HL-60/S4 (cell line): Measurements from ENCODE around the gene C14orf180.

Experiments
- in situ Hi-C: fragments of 300-500 bp; cut with MboI; formaldehyde crosslinking; loops from 2 replicates; pipeline ENCODE4 v1.14.3; 2022; ENCODE audit warnings: low sequenced_read_pairs

Gene C14orf180

DNA sequence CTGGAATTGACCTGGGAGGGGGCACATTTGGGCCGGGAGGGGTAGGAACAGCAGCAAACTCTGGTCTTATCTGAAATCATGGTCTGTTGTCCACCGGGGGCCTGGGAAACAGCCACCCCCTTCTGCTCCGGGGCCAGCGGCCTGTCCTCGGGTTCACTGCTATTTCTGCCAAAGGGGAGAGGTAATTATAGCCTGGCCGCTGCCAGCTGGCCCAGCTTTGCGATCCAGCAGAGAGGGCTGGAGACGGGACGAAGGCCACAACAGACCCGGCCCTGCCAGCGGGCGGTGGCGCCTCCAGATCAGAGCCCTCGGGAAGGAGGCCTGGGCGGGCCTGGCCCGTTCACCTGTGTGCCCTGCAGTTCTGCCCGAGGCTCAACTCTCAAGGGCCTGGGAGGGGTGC is at the start of gene C14orf180:
Gene C14orf180 (plus strand): TSS at position 258 of the 400 bp plus-strand sequence. CDS start 6,667 bp downstream, outside the sequence.
- in situ Hi-C loops: no loop called here

DNA sequence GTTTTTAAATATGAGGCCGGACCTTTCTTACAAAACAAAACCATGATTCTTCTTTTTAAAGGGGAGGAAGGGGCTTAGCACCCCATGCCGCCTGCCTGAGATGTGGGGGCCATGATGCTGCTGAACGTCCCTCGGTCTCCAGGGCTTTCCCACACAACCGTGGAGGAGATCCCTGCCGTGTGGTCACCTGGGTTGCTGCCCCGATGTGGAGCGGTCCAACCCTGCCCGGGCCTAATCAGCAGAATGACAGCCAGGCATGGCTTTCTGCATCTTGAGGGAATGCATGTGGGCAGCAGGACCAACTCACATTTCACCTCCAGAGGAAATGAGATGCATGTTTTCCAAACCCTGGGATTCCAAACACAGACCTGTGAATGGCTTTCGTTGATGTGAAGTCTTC is 48.9 kb upstream of the C14orf180 start:
- in situ Hi-C loops: no loop called here

DNA sequence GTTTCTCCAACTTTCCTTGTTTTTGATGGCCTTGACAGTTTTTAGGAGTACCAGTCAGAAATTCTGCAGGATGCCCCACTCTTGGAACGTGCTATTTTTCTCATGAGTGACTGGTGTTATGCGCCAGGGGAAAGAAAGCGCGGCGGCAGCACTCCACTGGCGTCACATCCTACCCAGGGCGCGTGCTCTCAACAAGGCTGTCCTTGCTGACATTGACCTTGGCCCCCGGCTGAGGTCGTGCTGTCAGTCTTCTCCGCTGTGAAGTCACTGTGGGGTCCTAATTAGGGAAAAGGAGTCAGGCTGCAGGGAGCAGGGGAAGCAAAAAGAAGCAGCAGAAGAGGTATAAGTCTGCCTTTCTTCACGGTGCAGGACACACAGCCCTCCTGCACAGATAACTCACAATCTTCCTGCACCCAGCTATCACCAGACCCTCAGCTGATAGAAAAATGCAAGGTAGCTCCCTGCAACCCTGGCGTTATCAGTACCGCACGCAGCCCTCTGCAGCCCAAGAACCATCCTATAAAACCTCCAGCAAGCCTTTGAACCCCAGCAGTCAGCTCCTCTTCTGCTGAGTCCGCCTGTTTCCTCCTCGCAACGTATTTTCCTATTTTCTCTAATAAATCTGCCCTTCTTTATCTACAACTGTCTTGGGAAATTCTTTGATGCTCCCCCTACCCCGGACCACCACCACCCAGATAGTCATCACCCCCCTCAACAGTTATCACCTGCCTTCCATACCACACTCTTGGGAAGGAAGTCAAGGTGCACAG is 48.0 kb upstream of the C14orf180 start:
- in situ Hi-C loops: no loop called here

DNA sequence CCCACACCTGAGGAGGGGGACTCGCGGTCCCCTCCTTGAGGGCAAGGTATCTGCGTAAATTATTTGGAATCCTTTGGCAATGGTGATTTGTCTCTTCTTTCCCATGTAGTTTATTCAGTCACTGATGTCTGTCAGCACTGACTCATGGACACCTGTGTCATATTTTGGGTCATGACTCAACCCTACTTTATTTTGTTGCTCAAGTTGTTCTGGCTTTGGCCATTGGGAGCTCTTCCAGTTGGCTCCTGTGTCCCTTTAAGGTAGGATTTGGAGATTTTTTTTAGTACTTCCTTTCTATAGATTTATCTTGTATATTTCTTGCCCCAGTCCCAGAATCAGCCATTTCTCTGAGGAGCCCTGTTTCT is 47.4 kb upstream of the C14orf180 start:
- in situ Hi-C loops: no loop called here

DNA sequence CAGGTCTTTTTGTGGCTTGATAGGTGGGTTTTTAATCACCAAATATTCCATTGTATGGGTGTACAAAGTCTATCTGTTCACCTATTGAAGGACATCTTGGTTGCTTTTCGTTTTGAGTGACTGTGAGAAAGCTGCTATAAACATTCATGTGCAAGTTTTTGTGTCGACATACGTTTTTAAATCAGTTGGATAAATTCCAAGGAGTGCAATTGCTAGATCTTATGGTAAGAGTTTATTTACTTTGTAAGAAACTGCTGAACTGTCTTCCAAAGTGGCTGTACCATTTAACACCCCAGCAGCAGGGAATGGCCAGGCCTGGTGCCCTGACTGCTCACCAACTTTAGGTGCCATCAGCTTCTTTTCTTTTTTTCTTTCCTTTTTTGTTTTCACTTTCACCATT is 45.5 kb upstream of the C14orf180 start:
- in situ Hi-C loops: no loop called here

DNA sequence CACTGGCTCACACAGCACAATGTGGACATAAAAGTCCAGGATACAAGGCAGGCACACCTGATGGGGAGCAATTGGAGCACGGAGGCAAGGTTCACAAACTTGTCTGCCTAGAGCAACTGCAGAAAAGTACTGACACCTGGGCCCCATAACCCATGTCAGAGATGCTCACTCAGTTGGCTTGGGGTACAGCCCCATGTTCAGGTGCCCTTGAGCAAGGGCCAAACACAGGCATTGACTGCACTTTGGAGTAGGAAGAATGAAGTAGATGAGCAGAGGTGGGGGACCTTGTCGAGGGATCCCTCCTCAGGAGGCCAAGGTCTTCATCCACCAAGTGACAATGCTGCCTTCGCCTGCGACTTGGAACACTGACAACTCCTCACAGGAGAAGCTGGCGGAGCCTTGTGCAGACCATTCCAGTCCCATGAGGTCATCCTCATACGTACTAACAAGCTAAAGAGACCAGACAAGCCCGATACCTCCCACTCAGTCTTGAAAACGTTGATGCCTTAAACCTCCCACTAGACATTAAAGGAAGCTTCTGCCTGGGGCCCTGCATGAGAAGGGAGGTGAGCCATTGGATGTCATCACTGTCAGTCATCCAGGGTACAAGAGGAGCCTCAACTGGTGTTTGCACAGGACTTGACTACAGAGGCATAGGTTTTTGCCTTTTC is 42.5 kb upstream of the C14orf180 start:
- in situ Hi-C loops: no loop called here

DNA sequence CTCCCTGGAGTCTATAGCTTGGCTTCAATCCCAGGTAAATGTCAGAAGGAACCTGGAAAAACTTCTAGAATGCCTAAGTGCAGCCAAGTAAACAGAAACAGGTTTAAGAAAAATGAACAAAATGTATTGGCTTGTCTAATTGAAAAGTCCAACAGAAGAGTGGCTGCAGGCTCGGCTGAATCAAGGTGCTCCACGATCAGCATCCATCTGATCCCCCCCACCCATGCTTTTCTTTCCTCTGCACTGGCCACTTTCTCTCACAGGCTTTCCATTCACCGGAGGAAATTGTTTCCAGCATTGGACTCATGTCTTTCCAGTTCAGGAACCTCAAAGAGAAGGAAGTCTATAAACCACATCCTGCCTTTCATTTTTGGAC is 42.0 kb upstream of the C14orf180 start:
- in situ Hi-C loops: no loop called here

DNA sequence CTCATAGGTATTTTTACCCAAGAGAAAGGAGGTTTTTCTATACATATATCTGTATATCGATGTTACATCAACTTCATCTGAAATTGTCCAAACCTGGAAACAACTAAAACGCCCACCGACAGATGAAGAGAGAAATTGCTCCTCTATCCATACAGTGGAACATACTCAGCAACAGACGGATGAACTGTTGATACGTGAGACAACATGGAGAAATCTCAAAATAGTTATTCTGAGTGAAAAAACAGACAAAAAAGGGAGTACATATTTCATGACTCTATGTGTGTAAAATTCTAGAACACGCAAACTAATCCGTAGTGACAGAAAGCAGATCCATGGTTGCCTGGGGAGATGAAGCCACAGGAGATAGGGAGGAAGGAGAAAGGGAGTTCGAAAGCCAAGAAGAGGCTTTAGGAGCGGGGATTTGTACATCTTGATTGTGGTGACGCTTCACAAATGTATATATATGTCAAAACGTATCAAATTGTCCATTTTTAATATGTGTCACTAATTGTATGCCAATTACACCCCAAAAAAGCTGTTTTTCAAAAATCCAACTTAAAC is 37.6 kb upstream of the C14orf180 start:
- in situ Hi-C loops: no loop called here

DNA sequence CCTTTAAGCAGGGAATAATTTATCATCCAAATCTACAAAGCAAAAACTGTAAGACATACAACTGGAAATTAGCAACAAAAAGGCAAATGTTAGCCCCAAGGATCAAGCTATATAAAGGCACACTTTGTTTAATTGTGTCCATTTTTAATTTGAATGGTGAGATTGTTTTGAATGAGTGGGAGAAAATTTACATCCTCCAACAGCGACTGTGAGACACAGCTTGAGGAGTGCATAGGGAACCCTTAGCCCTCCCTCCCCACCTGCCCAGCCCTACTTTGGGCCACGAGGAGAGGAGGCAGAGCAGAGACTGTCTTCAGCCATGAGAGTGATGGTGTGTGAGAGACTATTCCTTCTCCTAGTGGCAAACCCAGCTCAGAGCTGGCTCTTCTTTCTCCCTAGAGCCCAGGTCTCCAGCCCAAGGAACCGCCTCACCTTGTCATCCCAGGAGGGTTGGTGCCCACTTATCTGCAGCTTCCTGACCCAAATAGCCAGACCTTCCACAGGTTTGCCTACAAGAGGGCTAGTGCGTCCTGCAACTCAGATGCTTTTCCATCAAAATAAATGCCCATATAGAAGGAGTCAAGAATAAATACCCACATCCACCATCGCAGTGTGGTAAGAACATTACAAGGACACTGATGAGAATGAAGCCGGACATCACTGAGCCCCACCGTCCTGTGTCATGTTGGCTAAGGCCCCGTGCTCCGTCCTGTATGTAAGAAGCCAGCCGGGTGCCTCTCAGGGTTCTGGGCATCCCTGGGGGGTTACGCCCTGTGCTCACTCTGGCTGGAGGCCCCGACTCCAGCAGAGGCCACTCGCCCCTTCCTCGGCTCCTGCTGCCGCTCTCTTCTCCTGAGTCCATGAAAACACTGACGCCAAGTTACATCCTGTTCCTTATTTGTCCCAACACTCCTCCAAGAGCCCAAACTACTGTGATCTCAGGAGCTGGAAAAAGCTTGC is 36.4 kb upstream of the C14orf180 start:
- in situ Hi-C loops: no loop called here

DNA sequence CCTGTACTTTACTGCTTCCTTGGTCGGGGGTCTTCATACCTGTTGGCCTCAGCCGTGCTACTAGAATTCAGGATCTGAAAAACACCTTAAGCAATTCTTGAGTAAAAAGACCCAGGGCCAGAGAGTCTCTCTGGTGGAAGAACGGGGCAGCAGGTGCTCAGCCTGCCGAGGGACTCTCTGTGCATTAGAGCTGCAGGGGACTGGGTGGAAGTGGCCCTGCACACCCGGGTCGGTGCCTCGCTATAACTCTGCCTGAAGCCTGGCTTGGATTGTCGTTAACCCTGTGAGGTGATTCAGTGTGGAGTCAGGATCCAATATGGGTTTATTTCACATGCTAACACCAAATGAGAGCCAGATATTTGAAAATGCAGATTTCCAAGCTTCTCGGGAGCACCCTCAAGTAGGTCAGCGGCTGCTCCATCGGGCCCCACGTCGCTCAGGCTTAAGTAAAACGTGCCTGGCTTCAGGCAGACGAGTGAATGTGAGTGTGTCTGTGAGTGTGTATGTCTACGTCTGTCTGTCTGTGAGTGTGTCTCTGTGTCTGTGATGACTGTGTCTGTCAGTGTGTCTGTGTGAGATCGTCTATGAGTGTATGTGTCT is 35.1 kb upstream of the C14orf180 start:
- in situ Hi-C loops: no loop called here

DNA sequence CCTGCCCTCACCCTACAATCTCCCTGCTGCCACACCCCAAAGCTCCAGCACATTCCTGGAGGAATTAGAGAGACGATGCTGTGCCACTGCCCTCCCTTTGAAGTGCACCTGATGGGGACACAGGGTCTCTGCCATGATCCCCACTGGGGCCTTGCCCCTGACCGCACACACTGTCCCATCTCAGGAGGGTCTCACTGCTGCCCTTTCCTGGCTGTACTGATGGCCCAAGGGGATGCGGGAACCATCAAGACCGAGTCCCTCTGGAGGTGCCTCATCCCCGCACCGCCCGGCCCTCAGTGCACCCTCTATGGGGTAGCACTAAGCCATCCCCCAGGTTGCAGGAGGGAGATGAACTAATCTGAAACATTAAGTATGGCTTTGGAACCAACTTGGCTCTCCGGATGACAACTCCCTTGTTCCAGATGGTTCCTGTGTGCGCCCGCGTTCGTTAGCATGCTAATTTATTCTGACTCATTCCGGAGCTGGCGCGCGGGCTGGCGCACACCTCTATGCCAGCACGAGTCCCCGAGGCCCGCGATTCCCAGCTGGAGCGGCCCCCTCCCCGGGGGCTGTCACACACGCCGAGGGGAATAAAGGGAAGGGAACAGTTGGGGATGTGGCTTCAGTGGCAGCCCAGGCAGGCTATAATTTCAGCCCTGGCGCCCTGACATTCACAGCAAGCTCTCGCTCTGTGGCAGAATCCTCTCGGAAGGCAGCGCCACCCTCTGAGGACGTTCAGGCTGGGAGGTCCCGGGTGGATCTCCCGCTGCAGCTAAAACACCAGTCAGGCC is 34.2 kb upstream of the C14orf180 start:
- in situ Hi-C loops: no loop called here

DNA sequence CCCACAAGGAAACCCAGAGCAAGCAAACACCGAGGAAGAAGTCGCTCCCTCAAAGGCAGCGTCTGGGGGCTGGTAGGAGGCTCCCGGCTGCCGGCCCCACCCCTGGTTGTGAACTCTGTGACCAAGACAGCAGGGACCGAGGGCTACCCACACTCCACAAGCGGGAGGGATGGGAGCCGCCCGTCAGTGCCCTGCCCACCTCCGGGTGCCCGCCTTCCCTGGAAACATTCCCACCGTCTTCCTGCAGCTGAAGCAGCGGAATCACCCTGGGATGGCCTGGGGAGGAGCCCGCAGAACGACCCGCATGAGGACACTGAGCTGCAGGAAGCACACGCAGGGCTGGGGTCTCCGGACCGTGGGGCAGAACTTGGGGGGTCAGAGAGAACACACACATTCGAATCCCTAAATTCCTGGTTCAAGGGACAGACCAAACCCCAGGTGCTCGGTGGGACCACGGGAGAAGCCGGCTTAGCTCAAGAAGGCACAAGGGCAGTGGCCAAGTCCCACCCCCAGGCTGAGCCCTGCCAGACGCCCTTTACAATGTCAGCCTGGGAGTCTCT is 33.5 kb upstream of the C14orf180 start:
- in situ Hi-C loops: no loop called here

DNA sequence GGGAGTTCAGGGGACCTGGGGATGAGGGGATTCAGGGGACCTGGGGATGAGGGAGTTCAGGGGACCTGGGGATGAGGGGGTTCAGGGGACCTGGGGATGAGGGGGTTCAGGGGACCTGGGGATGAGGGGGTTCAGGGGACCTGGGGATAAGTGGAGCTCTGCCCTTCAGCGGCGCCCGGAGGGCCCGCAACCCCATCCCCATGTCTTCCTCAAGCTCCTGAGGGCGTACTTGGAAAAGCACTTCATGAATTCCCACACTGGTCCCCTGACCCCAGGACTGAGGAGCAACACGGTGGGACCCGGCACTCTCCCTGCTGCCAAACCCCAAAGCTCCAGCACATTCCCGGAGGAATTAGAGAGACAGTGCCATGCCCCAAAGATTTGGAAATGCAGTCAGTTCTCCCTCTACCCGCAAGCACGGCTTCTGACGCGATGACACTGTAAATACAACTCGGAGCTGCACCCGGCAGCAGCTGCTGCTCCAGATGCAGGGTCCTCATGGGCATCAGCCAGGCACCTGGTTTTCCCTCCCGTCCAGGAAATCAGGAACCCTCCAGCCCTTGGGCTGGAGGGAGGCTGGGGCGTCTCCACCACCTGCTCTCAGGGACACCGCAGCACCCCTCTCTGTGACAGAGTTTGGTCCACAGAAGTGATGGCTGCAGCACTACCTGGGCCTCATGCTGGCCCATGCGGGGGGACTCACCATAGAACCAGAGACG is 32.8 kb upstream of the C14orf180 start:
- in situ Hi-C loops: no loop called here

DNA sequence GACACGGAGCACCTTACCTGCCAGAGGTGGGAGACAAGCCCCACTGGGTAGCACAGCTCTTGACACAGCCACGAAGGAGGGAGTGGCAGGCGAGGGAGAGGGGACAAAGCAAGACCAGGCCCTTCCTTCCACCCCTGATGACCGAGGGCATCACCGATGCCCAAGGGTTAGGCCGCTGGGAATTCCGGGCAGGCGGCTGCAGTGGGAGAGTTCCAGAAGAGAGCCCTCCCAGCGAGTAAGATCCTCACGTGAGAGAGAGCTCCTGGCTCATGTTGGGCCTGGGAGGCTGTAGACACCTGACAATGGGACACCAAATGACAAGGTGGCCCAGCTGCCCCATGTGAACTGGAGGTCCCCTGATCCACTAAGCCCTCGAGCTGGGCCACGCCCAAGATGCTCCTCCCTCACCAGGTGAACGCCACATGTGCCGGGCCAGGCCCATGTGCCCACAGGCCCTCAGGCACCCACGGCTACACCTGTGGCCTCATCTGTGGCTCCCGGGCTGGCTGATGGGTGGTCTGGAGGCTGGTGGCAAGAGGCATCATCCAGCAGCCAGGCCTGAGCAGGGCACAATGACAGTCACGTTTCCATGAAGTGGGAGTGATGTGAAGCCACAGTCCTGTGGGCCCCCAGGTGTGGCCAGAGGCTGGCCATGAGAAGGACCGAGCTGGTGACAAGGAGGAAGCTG is 32.1 kb upstream of the C14orf180 start:
- in situ Hi-C loops: no loop called here

DNA sequence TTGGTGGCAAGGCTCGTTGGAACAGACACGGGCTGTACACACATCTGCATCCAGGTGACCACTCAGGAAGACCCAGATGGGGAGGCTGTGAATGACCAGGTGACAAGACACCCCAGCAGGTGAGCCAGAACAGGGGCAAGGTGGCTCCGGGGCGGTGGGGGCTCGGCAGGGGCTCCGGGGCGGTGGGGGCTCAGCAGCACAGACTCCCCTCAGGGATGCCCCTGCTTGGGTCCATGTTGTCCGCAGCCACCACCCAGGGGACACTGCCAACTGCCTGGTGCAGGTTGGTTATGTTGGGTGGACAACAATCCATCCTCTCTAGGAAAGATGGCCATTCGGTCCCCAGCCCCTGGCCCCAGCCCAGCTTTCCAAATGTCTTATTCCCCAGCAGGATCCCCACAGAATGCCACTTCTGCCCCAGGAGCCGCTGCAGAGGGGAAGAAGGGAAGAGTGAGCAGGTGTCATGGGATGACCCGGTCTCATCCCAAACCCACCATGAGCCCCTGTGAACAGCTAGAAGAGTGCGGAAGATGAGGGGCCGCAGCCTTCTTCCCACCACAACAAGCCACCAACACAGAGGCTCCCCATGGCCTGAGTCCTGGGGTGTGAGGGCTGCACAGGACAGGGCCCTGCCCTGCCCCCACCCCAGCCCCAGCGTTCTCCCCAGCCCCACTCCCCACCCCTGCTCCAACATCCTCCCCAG is 31.4 kb upstream of the C14orf180 start:
- in situ Hi-C loops: no loop called here

DNA sequence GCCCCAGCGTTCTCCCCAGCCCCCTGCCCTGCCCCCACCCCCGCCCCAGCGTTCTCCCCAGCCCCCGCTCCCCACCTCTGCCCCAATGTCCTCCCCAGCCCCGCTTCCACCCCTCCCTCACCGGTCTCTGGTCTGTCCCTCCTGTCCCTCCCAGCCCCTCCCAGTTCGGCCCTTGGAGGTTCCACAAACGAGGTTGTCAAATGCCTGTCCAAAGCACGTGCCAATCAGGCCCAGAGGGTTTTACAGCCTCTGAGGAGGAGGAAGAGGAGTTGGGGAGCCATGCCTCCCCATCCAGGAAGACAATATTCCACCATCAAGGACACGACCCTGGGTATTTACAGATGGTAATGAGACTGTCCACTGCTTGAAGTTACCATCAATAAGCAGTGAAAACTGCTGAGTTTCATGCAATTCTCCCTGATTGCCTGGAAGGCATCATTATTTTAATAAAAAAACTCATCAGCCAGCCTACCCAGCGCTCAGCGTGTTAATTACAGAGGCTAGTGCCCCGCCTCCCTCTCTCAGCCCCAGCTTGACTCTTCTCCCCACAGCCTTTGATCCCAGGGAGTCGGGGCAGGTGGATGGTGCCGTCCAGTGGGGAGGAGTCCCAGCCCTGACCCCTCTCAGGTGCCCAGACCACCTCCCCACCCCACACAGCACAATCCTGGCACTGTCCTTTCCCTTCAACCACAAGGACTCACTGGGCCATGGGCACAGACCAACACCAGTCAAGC is 30.6 kb upstream of the C14orf180 start:
- in situ Hi-C loops: no loop called here
